ENCODE data around the gene AGPAT4. TPM values are rescaled to one million over a fixed set of nuclear protein-coding genes. Genes with fewer than 3 reads are reported as not detected.

The AGPAT4 gene
- total and polyA plus RNA-seq, 4 donors = 3.7 to 32.8 (median 9.7) TPM

DNA sequence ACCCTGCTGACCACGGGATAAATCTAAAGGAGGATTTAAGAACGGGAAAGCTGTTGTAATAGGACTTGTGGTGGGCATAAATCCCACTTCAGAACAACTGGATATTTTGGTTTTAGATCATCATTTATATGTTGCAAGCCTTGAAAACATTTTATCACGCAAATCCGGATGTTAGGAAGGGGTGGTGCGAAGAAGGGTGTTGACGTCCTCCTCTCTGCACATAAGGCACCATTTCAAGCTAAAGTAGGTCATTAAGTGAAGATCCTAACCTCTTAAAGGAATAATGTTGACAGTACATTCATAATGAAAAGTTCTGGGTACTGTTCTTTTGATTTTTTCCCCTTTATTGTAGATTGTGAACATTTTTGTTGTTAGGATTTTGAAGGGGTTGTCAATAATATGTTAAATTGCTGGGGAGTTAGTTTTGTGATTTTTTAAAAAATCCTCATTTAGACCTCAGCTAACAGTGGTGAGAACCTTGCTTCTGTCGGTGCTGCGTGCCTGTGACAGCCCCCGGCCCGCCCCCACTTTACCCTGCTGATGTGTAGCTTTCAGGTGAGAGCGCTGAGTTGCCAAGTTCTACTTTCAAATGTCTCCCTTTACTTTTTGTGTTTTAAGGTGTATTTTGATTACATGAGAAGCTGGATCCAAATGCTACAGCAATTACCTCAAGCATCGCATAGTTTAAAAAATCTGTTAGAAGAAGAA lies 193.4 kb downstream of the AGPAT4 start:
- peaks cover 14 to 36% (median 23%) of the 10 kb centered on the region in 4 donors for H3K36me3 ChIP-seq (ENCODE audit: control insufficient read depth in 4 of 4, insufficient read depth in 4 of 4, low read length in 4 of 4)
- no peaks in the 10 kb centered on the region for H3K27me3 ChIP-seq (ENCODE audit: control insufficient read depth in 3 of 3, insufficient read depth in 3 of 3, low read length in 2 of 3)
- no peaks in the 10 kb centered on the region for H3K9me3 ChIP-seq (ENCODE audit: control insufficient read depth in 4 of 4, insufficient read depth in 3 of 4, low read length in 3 of 4)
- TF ChIP-seq, protein P1, sequence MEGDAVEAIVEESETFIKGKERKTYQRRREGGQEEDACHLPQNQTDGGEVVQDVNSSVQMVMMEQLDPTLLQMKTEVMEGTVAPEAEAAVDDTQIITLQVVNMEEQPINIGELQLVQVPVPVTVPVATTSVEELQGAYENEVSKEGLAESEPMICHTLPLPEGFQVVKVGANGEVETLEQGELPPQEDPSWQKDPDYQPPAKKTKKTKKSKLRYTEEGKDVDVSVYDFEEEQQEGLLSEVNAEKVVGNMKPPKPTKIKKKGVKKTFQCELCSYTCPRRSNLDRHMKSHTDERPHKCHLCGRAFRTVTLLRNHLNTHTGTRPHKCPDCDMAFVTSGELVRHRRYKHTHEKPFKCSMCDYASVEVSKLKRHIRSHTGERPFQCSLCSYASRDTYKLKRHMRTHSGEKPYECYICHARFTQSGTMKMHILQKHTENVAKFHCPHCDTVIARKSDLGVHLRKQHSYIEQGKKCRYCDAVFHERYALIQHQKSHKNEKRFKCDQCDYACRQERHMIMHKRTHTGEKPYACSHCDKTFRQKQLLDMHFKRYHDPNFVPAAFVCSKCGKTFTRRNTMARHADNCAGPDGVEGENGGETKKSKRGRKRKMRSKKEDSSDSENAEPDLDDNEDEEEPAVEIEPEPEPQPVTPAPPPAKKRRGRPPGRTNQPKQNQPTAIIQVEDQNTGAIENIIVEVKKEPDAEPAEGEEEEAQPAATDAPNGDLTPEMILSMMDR (IDR thresholded peaks at IDR 0.05; ENCODE audit: control extremely low read depth, extremely low read depth) = no peak
- ATAC-seq (ENCODE audit: insufficient read depth, low FRiP score) (no peak), DNase-seq (no peak)
- H3K27ac ChIP-seq (ENCODE audit: low read depth in 1 of 2, low read length in 1 of 2) = no peak overlapping the region
- no peak overlapping the region for H3K4me3 ChIP-seq
- H3K9ac ChIP-seq (ENCODE audit: insufficient read depth in 1 of 2, low read length in 2 of 2) = no peak overlapping the region
- 91 to 92% methylated on average over 12 of the region's 12 CpGs for WGBS, 2 donors
- peaks cover 0 to 1% (median 0%) of the 10 kb centered on the region in 5 donors for H3K4me1 ChIP-seq (ENCODE audit: control insufficient read depth in 5 of 5, insufficient read depth in 5 of 5, low read length in 5 of 5)

Measured in lung (tissue), 12 donors.